Fibroblast of skin of abdomen (primary cell): Measurements from ENCODE around the gene FUZ.
A peak's percentile ranks its signal among the peaks of the same experiment; 100 is the strongest.

ENCODE experiments used
- DNase-seq: peaks from one replicate; pipeline ENCODE4 v3.0.0-alpha.2; 2013

FUZ gene

GRCh38 chr19:49776371-49776764, 36.7 kb downstream of the FUZ start:
- no peak for DNase-seq

GRCh38 chr19:49775742-49776370, 37.2 kb downstream of the FUZ start:
- no peak for DNase-seq

GRCh38 chr19:49774969-49775368, 38.1 kb downstream of the FUZ start:
- no peak for DNase-seq

GRCh38 chr19:49773663-49774350, 39.3 kb downstream of the FUZ start:
- DNase-seq = no peak

- no peak for DNase-seq
Measured at GRCh38 chr19:49772850-49773432, 40.2 kb downstream of the FUZ start.

GRCh38 chr19:49771674-49772139, 41.4 kb downstream of the FUZ start:
- DNase-seq = no peak

- no peak for DNase-seq
Measured at GRCh38 chr19:49770529-49770928, 42.6 kb downstream of the FUZ start.

- no peak for DNase-seq
Measured at GRCh38 chr19:49767967-49768581, 45.0 kb downstream of the FUZ start.

- DNase-seq = no peak
Measured at GRCh38 chr19:49767381-49767780, 45.7 kb downstream of the FUZ start.

GRCh38 chr19:49766930-49767299, 46.2 kb downstream of the FUZ start, which contains the start of gene AP2A1:
Gene AP2A1 (plus strand): TSS chr19:49767001. CDS start chr19:49767134, 133 bp downstream.
- no peak for DNase-seq

GRCh38 chr19:49766007-49766929, 46.8 kb downstream of the FUZ start:
- DNase-seq = peak; percentile 100

GRCh38 chr19:49764341-49764740, 48.8 kb downstream of the FUZ start:
- DNase-seq = no peak

- DNase-seq = no peak
Measured at GRCh38 chr19:49763230-49763629, 49.9 kb downstream of the FUZ start, which contains the start of gene TSKS. Gene TSKS (minus strand): TSS chr19:49763306. CDS start chr19:49763247, 59 bp downstream.

GRCh38 chr19:49761625-49762311, 51.3 kb downstream of the FUZ start:
- peak; percentile 28 for DNase-seq

GRCh38 chr19:49761249-49761624, 51.9 kb downstream of the FUZ start:
- DNase-seq = no peak

GRCh38 chr19:49758292-49758691, 54.8 kb downstream of the FUZ start:
- peak; percentile 82 for DNase-seq
